HG03575 (cell line): ENCODE results near the gene NYAP2.

ENCODE experiments used
- ATAC-seq: cut with Tn5 transposase; IDR thresholded peaks from one replicate; pipeline ENCODE4 v1.9.1; 2021; ENCODE audit not compliant: unreplicated experiment, insufficient number of reproducible peaks, low FRiP score; ENCODE audit errors: extremely low read depth

Gene NYAP2

GRCh38 chr2:225660262-225661131, 261.0 kb downstream of the NYAP2 start:
- peak; percentile 67 for ATAC-seq

GRCh38 chr2:225662101-225662500, 262.6 kb downstream of the NYAP2 start:
- ATAC-seq = no peak

GRCh38 chr2:225667445-225667844, 267.9 kb downstream of the NYAP2 start:
- ATAC-seq = no peak

- ATAC-seq = peak; percentile 69
Observed at GRCh38 chr2:225668606-225669266, 269.2 kb downstream of the NYAP2 start.

GRCh38 chr2:225670111-225670974, 270.8 kb downstream of the NYAP2 start:
- no peak for ATAC-seq

GRCh38 chr2:225678792-225679191, 279.3 kb downstream of the NYAP2 start:
- ATAC-seq = no peak

- ATAC-seq = no peak
Observed at GRCh38 chr2:225683258-225683657, 283.7 kb downstream of the NYAP2 start.

- ATAC-seq = no peak
Observed at GRCh38 chr2:225690153-225690552, 290.6 kb downstream of the NYAP2 start.

- ATAC-seq = no peak
Observed at GRCh38 chr2:225691711-225692110, 292.2 kb downstream of the NYAP2 start.

GRCh38 chr2:225693259-225693658, 293.7 kb downstream of the NYAP2 start:
- ATAC-seq = no peak

- ATAC-seq = no peak
Observed at GRCh38 chr2:225694664-225695063, 295.2 kb downstream of the NYAP2 start.

GRCh38 chr2:225697936-225698335, 298.4 kb downstream of the NYAP2 start:
- no peak for ATAC-seq
